Activated CD4-positive, alpha-beta T cell treated with anti-CD3 and anti-CD28 coated beads for 1 hour (primary cell): ENCODE data around the gene NEO1.
"Not testable (repeated sequence)": the region's sequence is repeated elsewhere in the genome, so short reads cannot be mapped to it uniquely, and the experiment has no call there.

ENCODE experiments used
- DNase-seq: peaks from one replicate; pipeline ENCODE4 v3.0.0-alpha.2; 2020

NEO1 gene

GRCh38 chr15:73150831-73151230, 98.6 kb downstream of the NEO1 start:
- DNase-seq, result no peak

- no peak for DNase-seq
These were observed 100.8 kb downstream of the NEO1 start for GRCh38 chr15:73153024-73153423.

GRCh38 chr15:73153447-73153846, 101.2 kb downstream of the NEO1 start:
- DNase-seq, result no peak

- no peak for DNase-seq
These were observed 104.3 kb downstream of the NEO1 start for GRCh38 chr15:73156431-73157191.

- no peak for DNase-seq
These were observed 109.3 kb downstream of the NEO1 start for GRCh38 chr15:73161546-73161945.

GRCh38 chr15:73165435-73165834, 113.2 kb downstream of the NEO1 start:
- DNase-seq, result no peak

- DNase-seq, result no peak
These were observed 113.6 kb downstream of the NEO1 start for GRCh38 chr15:73165844-73166243.

- DNase-seq, result not testable (repeated sequence)
These were observed 114.4 kb downstream of the NEO1 start for GRCh38 chr15:73166711-73167110.

GRCh38 chr15:73168487-73168886, 116.2 kb downstream of the NEO1 start:
- no peak for DNase-seq

GRCh38 chr15:73171711-73172110, 119.4 kb downstream of the NEO1 start:
- DNase-seq, result no peak

GRCh38 chr15:73172508-73172907, 120.2 kb downstream of the NEO1 start:
- no peak for DNase-seq

GRCh38 chr15:73174171-73174570, 121.9 kb downstream of the NEO1 start:
- no peak for DNase-seq

- DNase-seq, result no peak
These were observed 123.1 kb downstream of the NEO1 start for GRCh38 chr15:73175382-73175781.

GRCh38 chr15:73176598-73176997, 124.3 kb downstream of the NEO1 start:
- no peak for DNase-seq

- no peak for DNase-seq
These were observed 130.8 kb downstream of the NEO1 start for GRCh38 chr15:73183071-73183470.

GRCh38 chr15:73190189-73190601, 137.9 kb downstream of the NEO1 start:
- DNase-seq, result no peak

- no peak for DNase-seq
These were observed 142.9 kb downstream of the NEO1 start for GRCh38 chr15:73195166-73195565.

GRCh38 chr15:73196113-73196512, 143.8 kb downstream of the NEO1 start:
- DNase-seq, result no peak

GRCh38 chr15:73200339-73200738, 148.1 kb downstream of the NEO1 start:
- DNase-seq, result no peak

GRCh38 chr15:73210630-73211029, 158.4 kb downstream of the NEO1 start:
- DNase-seq, result no peak

- no peak for DNase-seq
These were observed 160.2 kb downstream of the NEO1 start for GRCh38 chr15:73212424-73212823.

- DNase-seq, result not testable (repeated sequence)
These were observed 169.2 kb downstream of the NEO1 start for GRCh38 chr15:73221450-73221849.

- DNase-seq, result no peak
These were observed 173.2 kb downstream of the NEO1 start for GRCh38 chr15:73225358-73226015.

- DNase-seq, result no peak
These were observed 174.0 kb downstream of the NEO1 start for GRCh38 chr15:73226093-73226814.
